ENCODE measurements around the gene DNAJC25.
"Not testable (repeated sequence)": the region's sequence is repeated elsewhere in the genome, so short reads cannot be mapped to it uniquely, and the experiment has no call there.

The DNAJC25 gene

DNA sequence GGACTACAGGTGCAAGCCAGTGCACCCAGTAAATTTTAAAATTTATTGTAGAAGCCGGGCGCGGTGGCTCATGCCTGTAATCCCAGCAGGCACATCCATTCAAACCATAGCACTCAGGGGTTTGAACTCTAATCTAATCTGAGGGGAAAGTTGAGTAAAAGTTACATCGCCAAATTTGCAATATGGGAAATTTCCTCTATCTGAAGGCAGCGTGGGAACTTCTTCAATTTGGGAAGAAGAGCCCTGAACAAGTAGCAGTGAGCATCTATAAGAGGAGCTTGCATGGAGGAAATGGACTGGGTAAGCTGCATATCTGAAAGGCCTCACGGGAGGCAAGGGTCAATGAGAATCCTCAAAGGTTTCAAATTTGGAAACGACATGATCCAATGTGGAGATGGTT is 2.7 kb upstream of the DNAJC25 start:
- DNase-seq = no peak

DNA sequence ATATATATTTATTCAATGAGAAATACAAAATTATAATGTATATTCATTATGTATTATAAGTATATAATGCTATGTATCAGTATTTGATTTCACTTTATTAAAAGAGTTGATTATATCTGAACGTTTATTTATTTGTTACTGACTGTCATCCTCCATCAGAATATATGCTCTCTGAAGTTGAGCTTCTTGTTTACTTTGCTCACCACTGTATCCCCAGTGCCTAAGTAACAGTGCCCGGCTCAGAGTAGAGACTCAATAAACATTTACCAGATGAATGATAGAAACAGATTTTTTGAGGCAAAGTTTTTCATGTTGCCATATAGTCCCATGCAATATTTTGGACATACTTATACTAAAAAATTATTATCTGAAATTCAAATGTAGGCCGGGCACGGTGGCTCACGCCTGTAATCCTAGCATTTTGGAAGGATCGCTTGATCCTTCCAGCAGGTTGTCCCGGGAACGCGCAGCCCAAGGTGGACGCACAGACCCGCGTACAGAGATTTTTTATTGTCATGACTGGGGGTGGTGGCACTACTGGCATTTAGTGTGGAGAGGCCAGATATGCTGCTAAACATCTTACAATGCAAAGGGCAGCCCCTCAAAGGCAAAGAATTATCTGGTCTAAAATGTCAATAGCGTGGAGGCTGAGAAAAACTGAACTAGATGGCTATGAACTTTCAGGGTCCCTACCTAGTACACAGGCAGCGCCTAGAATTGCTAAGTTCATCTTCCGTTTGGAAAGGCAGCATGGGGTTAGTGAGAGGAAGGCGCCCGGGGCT is 761 bp upstream of the DNAJC25 start:
- no peak for DNase-seq

DNA sequence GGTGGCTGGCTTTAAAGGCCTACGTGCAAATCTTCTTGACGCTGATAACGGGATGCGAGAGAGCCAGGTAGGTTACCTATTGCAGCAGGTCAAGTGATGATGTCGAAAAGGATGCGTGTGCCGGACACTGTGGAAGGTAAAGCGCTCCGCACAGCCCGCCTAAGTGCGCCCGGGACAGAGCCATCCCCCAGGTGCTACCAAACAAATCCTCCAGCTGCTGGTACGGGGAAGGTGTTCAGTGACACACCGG is 245 bp upstream of the DNAJC25 start:
- no peak for DNase-seq

DNA sequence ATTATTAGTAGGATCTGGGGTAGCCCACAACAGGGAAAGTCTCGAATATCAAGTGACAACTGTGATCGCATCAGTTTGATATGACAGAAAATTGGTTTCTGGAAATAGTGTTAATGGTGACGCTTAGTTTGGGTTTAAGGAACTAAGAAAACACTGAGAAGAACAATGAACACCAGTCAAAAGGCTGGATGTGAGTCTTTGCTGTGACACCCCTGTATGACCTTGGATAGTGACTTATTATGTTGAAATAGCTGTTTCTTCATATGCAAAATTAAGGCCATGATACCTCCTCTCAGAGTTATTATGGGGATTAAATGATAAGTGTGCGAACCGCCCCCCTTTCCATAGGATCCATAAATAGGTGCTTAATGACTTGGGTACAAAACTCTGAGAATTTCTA is 926 bp downstream of the DNAJC25 start:
- DNase-seq = peak; percentile 36

DNA sequence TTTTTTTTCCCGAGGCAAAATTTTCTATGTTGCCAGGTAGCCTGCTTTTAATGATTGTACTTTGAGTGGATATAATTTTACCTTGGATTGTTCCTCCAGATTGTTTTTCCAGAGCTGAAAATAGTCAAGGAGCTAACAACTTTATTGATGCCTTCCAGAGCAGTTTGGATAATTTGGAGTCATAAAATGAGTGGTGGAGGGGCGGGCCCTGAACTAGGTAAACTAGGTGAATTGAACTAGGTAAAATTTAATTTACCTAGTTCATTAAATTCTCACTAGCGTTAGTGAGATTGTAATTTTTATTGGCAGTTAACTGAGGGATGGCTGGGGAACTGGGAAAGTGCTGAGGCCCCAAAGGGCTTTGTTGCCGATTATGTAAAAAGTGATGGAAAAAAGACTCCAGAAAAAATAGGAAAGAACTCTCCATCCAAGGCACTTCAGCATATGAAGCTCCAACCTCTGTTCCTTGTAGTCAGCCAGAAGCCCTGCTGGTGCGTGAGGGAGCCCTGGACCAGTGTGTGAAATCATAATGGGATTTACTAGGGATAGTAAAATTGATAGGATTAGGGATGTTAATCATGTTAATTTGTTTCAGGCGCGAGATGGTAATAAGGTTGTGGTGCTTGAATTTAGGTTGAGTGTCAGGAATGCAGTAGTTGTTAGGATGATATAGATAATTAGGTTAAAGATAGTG is 1.7 kb downstream of the DNAJC25 start:
- DNase-seq = no peak

DNA sequence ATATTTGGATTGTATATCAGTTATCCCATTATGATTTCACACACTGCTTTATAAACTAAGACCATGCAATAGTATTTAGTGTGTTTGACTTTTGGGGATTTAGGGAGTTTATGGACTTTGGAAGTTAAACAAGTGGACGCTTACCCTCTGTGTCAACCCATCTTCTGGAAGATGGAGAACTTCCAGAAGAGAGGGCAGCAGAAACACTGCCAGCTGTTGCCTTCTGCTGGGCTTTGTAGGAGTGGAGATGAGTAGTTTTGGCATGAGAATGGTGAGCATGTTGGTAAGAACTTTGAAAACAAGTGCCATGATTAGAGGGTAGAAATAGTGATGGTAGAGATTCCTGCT is 2.2 kb downstream of the DNAJC25 start:
- no peak for DNase-seq

DNA sequence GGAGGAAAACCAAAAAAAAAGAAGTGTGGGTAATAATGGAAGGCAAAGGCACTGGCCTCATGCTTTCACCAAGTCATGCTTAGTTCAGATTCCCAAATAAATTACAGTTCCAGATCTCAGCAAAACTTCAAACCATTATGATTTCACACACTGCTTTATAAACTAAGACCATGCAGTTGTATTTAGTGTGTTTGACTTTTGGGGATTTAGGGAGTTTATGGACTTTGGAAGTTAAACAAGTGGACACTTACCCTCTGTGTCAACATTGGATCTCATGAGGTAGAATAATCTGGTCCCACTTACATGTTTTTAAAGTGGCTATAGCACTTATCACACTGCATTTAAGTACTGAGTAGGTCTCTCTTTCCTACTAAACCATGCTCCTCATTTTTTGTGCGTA is 3.7 kb downstream of the DNAJC25 start:
- DNase-seq = no peak

DNA sequence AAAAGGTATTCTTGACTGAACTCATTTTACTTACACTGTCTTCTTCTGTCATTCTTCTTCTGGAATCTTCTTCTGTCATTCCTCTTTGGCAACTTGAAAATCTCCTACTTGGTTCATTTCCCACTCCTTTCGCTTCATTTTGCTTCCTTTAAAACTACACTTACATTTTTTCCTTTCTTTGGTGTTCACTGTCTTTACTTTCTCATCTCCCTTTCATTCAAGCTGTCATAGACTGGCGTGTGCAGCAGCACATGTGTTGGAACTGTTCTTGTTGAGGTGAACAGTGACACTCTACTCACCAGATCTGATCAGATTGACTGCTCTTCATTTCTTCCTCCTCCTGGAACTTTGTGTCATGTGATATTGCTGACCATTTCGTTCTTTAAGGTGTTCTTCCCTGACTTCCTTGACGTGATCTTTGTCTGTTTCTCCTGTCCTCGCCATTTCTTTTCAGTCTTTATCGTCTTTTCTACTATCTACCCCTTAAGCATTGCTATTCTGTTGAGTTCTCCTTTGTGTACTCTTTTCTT is 6.4 kb downstream of the DNAJC25 start:
- DNase-seq = no peak

DNA sequence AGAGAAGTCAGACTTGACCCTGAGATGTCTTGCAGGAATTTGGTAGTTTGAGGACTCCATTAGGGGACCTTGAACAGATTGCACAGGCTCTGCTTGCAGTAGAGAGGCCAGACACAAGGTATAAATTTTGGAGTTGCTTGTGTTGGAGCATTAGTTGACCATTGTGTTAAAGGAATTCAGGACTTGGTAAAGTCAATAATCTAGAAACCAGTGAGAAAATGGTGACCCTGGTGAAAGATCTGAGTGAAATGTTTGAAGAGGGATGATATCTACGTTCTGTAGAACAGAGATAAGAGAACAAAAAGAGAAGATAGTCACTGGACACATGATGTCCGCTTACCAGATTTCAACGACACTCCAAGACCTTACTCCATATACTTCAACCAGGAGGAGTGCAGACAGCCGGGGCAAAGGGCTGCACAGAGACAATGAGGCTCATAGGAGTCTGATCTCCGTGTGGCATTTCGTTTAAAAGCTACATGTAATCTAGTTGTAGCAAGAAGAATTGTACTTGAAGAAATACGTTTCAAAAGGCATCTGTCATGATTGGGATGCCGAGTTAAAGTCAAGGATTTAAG is 13.2 kb downstream of the DNAJC25 start:
- DNase-seq = no peak

DNA sequence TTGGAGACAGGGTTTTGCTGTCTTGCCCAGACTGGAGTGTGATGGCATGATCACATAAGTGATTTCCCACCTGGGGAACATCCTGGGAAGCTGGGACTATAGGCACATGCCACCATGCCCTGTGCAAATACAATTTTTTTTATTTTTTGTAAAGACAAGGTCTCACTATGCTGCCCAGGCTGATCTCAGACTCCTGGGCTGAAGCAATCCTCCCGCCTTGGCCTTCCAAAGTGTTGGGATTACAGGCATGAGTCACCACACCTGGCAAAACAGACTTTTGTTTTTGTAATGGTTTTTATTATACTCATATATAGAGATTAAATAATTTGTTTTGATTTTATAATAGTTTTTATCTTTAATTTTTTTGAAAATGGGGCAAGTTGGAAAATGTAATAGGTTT is 14.7 kb downstream of the DNAJC25 start:
- no peak for DNase-seq

DNA sequence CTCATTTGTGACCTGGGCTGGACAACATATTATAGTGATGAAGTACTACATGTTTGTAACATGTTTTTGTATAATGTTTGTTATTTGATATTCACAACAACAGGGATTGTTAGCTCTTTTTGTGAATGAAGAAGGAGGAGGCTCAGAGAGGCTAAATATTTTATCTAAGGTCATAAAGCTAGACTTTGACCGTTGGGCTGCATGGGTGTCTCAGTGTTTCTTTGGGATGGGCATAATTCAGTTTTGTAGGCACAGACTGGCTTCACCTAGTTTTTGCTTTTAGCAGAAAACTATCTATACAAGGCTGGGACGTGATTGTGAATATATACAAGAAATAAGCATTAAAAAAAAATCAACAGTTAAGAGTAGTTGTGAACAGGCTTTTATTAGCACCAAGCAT is 15.3 kb downstream of the DNAJC25 start:
- DNase-seq = no peak

DNA sequence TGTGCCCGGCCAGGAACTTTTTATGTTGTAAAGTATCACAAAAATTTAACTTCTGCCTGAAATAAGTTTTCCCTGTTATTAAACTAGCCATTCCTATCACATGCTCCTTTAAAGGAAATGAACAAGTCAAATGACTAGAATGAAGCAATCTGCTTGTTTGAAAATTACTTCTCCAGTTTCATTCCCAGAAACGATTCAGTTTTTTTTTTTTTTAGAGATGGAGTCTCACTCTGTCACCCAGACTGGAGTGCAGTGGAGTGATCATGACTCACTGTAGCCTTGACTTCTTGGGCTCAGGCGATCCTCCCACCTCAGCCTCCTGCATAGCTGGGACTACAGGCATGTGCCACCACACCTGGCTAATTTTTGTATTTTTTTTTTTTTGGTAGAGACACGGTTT is 16.9 kb downstream of the DNAJC25 start:
- no peak for DNase-seq

DNA sequence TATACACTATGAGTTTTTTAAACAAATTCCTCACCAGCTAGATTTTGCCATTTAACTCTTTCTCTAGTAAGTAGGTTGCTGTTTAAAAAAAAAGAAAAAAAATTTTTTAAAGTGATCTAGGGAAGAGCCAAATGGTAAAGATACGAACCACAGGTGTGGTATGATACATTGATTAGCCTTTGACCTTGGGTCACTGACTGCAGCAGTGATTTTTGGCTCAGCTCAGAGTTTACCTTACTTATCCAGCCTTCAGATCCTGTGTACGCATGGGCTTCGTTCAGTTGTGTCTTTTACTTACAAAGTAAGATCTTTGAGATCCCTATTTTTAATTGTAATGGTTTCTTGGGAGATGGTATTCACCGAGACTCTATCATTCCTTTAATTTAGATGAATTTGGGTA is 17.9 kb downstream of the DNAJC25 start:
- DNase-seq = no peak

DNA sequence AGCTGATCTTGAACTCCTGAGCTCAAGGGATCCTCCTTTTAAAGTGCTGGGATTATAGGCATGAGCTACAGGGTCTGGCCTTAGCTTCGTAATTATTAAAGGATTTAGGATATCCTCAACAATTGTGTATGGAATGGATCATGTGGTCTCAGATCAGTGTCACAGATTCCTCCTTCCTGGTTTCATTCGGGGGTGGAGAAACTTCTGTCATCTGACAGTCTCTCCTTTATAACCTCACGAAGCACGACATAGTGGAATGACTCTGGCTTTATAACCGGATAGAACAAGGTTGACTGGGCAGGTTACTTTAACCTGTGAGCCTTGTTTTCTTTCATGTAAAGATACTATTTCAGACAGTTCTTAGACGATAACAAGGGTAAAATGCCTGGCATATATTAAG is 25.9 kb downstream of the DNAJC25 start:
- DNase-seq = no peak

DNA sequence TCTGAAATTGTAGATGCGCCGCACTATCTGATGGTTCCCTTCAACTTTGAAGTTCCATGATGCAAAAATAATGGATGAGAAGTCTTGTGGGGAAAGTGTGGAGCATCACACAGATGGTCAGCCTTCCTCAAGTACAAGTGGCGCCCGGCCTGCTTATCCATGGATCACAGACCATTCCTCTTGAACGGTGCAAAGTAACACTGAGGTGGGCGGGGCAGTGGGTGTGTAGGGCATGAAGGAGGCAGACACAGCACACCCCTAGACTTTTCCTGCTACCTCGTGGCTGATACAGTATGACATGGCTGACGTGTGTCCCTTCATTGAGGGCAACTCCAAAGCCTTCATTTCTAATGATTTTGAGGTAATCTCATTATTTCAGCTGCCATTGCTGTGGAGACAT is 27.8 kb downstream of the DNAJC25 start:
- DNase-seq = peak; percentile 14

DNA sequence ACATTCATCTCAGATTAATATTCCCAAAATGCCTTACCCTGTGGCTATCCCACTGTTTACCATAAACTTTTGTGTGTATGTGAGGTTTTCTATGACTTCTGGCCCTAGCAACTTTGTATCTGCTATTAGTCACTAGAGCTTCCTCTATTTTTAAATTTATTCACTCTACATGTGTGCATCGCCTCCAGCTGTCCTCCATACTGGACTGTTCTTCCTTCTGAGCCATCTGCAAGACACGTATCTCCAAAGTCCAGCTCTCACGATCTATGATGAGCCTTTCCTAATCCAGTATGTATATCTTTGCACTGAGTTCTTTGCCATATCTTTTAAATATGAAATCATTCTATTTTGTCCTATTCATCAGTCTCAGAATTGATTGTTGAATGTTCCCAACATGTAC is 28.6 kb downstream of the DNAJC25 start:
- DNase-seq = no peak

DNA sequence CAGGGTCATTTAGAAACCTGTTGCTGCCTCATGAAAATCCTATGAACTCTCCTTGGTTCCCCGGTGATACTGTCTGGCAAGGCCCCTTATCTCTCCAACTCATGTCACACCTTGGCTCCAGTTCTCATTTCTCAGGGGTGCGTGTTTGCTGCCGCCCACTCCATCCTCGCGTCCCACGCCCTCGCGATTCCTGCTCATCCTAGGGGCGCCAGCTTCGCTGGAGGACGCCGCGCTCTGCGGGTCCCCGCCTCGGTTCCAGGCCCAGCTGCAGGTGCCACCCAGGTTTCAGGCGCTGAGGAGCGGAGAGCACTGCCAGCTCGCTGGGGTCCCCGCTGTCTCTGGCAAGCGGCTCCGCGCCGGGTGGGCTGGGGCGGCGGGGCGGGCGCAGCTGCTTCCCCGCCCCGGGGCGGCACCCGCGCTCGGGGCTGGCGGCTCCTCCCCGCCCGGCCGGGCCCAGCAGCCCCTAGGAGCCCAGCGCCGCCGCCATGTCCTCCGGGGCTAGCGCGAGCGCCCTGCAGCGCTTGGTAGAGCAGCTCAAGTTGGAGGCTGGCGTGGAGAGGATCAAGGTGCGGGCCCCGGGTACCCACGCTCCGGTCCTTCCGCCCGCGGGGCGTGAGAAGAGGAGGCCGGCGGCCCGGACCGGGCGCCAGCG is 30.1 kb downstream of the DNAJC25 start, which contains the start of gene GNG10:
TSS of gene GNG10 (plus strand) at position 456 of the 652 bp plus-strand sequence. CDS start at position 486, 30 bp downstream.
- DNase-seq = peak; percentile 69

DNA sequence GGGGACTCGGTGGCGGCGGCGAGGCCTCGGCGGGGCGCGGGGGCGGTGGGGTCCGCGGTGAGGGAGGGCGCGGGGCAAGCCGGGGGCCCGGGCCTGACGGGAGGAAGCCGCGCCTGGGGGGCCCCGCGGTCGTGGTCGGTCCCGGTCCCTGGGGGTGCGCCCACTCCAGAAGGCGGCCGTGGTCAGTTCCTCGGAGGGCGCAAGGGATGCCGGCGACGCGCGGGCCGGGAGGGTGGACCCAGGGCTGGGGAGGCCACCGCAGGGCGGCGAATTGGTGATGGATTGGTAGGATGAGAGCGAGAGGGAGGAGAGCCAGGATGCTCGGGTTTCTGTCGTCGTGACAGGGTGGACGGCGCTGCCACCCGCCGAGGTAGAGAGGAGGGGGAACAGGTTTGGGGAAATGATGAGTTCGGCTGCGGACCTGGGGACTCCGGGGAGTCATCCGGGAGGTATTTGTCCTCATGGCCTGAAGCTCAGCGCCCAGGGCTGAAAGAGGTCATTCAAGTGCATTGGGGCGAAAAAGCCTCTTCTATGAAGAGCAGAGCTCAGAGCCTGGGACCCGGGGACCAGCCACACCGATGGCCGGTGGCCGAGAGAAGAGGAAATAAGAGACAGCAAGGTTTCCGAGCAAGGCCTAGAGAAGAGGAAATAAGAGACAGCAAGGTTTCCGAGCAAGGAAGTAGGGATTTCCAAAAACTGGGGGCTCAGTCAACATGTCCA is 30.8 kb downstream of the DNAJC25 start:
- DNase-seq = peak; percentile 43

DNA sequence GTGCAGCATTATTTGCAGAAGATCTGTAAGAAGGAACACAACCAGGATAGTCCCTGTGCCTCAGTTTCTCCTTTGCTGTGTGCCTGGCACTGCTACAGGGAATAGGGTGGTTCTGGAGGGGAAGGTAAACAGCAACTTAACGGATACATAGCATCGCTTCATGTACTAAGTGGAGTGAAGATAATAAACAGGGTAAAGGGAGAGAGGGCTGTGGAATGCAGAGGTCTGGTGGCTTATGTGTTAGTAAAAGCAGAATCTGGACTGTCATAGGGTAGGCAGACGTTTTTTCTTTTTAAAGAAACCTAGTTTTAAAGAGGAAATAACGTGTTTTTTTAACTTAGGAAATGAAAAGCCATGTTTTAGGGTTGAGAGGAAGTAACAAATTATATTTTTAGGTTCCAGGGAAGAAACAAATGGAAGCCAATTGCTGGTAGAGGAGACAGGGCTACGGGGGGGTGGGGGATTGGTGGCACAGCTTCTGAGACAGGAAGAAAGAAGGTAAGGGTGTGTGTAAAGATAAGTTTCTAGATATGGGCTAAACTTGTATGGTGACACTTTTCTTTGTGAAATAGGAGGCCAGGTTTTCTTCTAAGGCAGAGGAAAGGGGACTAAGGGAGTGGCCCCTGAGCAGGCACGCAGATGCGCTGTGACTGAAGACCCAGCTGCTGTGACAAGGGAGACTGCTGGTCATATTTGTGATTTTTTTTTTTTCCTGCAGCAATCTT is 31.6 kb downstream of the DNAJC25 start:
- peak; percentile 36 for DNase-seq

DNA sequence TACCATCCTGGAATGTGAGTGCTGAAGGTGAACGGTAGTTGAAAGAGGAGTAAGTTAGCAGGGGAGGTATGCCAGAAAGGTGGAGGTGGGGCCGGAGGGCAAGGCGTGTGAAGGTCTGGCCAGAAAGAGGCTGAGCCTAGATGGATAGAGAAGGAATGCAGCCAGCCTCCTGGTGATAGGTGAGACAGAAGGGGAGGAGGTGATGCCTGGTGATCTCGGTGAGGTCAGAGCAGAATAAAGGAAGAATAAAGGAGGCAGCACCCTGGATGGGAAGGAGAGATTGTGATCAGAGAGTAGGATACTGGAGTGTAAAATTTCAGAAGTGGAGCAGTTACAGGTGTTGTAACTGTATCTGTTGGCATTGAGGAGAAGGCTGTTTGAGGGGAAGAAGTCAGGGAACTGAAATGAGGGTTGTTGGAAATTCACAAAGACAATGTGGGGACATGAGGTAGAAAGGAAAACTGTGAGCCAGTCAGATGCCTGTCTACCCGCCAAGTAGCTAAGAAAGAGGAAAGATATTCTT is 32.2 kb downstream of the DNAJC25 start:
- DNase-seq = no peak

DNA sequence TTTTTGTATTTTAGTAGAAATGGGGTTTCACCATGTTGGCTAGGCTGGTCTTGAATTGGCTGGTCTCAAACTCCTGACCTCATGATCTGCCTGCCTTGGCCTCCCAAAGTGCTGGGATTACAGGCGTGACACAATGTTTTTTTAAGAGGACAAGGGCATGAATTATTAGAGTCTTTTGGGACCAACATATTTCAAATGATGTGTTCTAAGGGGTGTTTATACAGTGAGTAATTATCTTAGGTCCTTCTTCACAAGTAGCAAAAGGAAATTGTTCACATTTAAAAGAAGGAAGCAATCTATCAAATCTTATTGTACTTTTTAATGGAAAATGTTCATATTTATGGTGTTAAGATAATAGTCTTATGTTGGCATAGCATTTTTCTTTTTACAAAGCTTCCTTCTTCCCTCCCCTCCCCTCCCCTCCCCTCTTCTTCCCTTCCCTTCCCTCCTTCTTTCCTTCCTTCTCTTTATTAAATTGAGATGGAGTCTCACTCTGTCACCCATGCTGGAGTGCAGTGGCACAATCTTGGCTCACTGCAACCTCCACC is 37.0 kb downstream of the DNAJC25 start:
- no peak for DNase-seq

DNA sequence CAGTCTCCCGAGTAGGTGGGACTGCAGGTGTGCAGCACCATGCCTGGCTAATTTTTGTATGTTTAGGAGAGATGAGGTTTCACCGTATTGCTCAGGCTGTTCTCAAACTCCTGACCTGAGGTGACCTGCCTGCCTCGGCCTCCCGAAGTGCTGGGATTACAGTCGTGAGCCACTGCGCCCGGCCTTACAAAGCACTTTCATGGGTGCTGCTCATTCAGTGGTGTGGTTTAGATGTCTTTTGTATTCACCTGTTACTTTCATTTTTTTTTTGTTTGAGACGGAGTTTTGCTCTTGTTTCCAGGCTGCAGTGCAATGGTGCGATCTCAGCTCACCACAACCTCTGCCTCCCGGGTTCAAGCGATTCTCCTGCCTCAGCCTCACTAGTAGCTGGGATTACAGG is 37.5 kb downstream of the DNAJC25 start:
- DNase-seq = not testable (repeated sequence)
